CD14-positive monocyte (primary cell): ENCODE data around the gene GTF2F2. TPM values are rescaled to one million over a fixed set of nuclear protein-coding genes. Genes with fewer than 3 reads are reported as not detected.
A peak's percentile ranks its signal among the peaks of the same experiment; 100 is the strongest.

Source experiments
- DNase-seq, 3 donors: peaks; one replicate each; pipeline ENCODE4 v3.0.0-alpha.2; 2011 to 2022
- H2AFZ ChIP-seq: 2 replicates; pipeline ENCODE4 v1.6.0; 2012; ENCODE audit warnings: mild to moderate bottlenecking, low read depth, low read length, inconsistent platforms; ENCODE audit not compliant: insufficient read depth, poor library complexity, severe bottlenecking
- H3K27ac ChIP-seq, 2 donors: 1 replicate in 1 of 2; 2 replicates in 1 of 2; pipeline ENCODE4 v1.5.1; 2012 to 2013; ENCODE audit warnings: low read length in 2 of 2, control low read depth in 1 of 2, inconsistent platforms in 1 of 2, low read depth in 1 of 2, mild to moderate bottlenecking in 1 of 2
- H3K27me3 ChIP-seq, 2 donors: one replicate each; pipeline versions ENCODE4 v1.6.0 to v1.6.1; 2011 to 2013; ENCODE audit warnings: low read length in 2 of 2; ENCODE audit not compliant: control insufficient read depth in 2 of 2, insufficient read depth in 2 of 2
- H3K36me3 ChIP-seq, 2 donors: replicated peaks in 1 of 2; 1 replicate in 1 of 2; 2 replicates in 1 of 2; pipeline versions ENCODE4 v1.5.1 to v1.6.1; 2012 to 2013; ENCODE audit warnings: low read length in 2 of 2, control low read depth in 1 of 2, inconsistent platforms in 1 of 2, mild to moderate bottlenecking in 1 of 2; ENCODE audit not compliant: insufficient read depth in 2 of 2, control insufficient read depth in 1 of 2
- H3K4me1 ChIP-seq, 2 donors: 1 replicate in 1 of 2; 2 replicates in 1 of 2; pipeline versions ENCODE4 v1.5.1 to v1.6.1; 2012 to 2013; ENCODE audit warnings: low read length in 2 of 2, control low read depth in 1 of 2, inconsistent platforms in 1 of 2, mild to moderate bottlenecking in 1 of 2, moderate library complexity in 1 of 2; ENCODE audit not compliant: insufficient read depth in 2 of 2, control insufficient read depth in 1 of 2
- H3K4me2 ChIP-seq: replicated peaks from 2 replicates; pipeline ENCODE3; 2012; ENCODE audit warnings: low read length, moderate library complexity, mild to moderate bottlenecking; ENCODE audit not compliant: poor library complexity, severe bottlenecking; ENCODE audit errors: extremely low read depth
- H3K4me3 ChIP-seq, 3 experiments: fragments of 200-600 bp in 1 of 3; sonication (generic) in 1 of 3; replicated peaks in 1 of 3; 1 replicate in 2 of 3; 2 replicates in 1 of 3; pipeline ENCODE4 v1.5.1; 2011 to 2013; ENCODE audit warnings: low read length in 3 of 3, mild to moderate bottlenecking in 3 of 3, control low read depth in 2 of 3, low read depth in 2 of 3, inconsistent platforms in 1 of 3, moderate library complexity in 1 of 3
- H3K79me2 ChIP-seq: 2 replicates; pipeline ENCODE4 v1.6.0; 2012; ENCODE audit warnings: mild to moderate bottlenecking, control low read depth, inconsistent platforms, low read length, moderate library complexity; ENCODE audit not compliant: insufficient read depth
- H3K9ac ChIP-seq: 2 replicates; pipeline ENCODE4 v1.6.0; 2017; ENCODE audit warnings: low read length, mild to moderate bottlenecking; ENCODE audit not compliant: insufficient read depth, poor library complexity, severe bottlenecking
- H3K9me3 ChIP-seq, 2 donors: replicated peaks in 1 of 2; 1 replicate in 1 of 2; 2 replicates in 1 of 2; pipeline versions ENCODE4 v1.5.1 to v1.6.1; 2012 to 2013; ENCODE audit warnings: low read length in 2 of 2, control low read depth in 1 of 2; ENCODE audit not compliant: control insufficient read depth in 1 of 2, insufficient read depth in 1 of 2
- H4K20me1 ChIP-seq: 2 replicates; pipeline ENCODE4 v1.6.0; 2012; ENCODE audit warnings: mild to moderate bottlenecking, low read length, control low read depth, moderate library complexity; ENCODE audit not compliant: insufficient read depth
- H3K27ac Mint-ChIP-seq, 7 donors: one replicate each; pipeline ENCODE4 v1.8.0; 2020; ENCODE audit warnings: mild to moderate bottlenecking in 7 of 7, mixed read lengths in 7 of 7, moderate library complexity in 6 of 7, inconsistent platforms in 2 of 7
- H3K27me3 Mint-ChIP-seq, 3 donors: one replicate each; pipeline ENCODE4 v1.8.0; 2021 to 2022; ENCODE audit warnings: low read depth in 3 of 3, mild to moderate bottlenecking in 3 of 3, mixed read lengths in 3 of 3, moderate library complexity in 3 of 3, inconsistent platforms in 1 of 3
- H3K36me3 Mint-ChIP-seq, 2 donors: one replicate each; pipeline ENCODE4 v1.8.0; 2020; ENCODE audit warnings: mixed read lengths in 2 of 2, inconsistent platforms in 1 of 2, mild to moderate bottlenecking in 1 of 2
- H3K4me1 Mint-ChIP-seq: one replicate; pipeline ENCODE4 v1.8.0; 2020; ENCODE audit warnings: mild to moderate bottlenecking, mixed read lengths
- H3K4me3 Mint-ChIP-seq, 2 donors: one replicate each; pipeline ENCODE4 v1.8.0; 2020; ENCODE audit warnings: mild to moderate bottlenecking in 2 of 2, mixed read lengths in 2 of 2, moderate library complexity in 1 of 2
- H3K9me3 Mint-ChIP-seq, 7 donors: one replicate each; pipeline ENCODE4 v1.8.0; 2020 to 2022; ENCODE audit warnings: mixed read lengths in 7 of 7, mild to moderate bottlenecking in 6 of 7, moderate library complexity in 6 of 7, inconsistent platforms in 2 of 7
- WGBS: methylation state at CpG from one replicate; pipeline ENCODE4 v1.1.5; 2013; ENCODE audit warnings: missing lambda C conversion rate; ENCODE audit not compliant: insufficient coverage; 5-methylcytosine and 5-hydroxymethylcytosine counted together
- intact Hi-C, 2 donors: fragments of 100-400 bp; cut with micrococcal nuclease; formaldehyde crosslinking; loops; one replicate each; pipeline versions ENCODE4 v1.15.0 to v1.15.1; 2023
- polyA plus RNA-seq, 3 donors: library from polyadenylated mRNA; depleted of rRNA in 1 of 3; unstranded in 2 of 3; stranded (reverse) in 1 of 3; fragments of 300-500 nt in 2 of 3; fragments of >200 nt in 1 of 3; fragmentation: Illumina TruSeq in 2 of 3; gene quantifications; 1 replicate in 2 of 3; 2 replicates in 1 of 3; pipeline ENCODE4 v1.2.3, GENCODE V29; 2012 to 2021
- TF ChIP-seq, protein P1 (sequence below): fragments of 200-600 bp; IDR thresholded peaks from one replicate; pipeline ENCODE4 v1.8.0; 2022; ENCODE audit warnings: antibody characterized with exemption, mild to moderate bottlenecking

The GTF2F2 gene
- polyA plus RNA-seq, 3 donors, result 8.1 to 10.4 (median 8.5) TPM

DNA sequence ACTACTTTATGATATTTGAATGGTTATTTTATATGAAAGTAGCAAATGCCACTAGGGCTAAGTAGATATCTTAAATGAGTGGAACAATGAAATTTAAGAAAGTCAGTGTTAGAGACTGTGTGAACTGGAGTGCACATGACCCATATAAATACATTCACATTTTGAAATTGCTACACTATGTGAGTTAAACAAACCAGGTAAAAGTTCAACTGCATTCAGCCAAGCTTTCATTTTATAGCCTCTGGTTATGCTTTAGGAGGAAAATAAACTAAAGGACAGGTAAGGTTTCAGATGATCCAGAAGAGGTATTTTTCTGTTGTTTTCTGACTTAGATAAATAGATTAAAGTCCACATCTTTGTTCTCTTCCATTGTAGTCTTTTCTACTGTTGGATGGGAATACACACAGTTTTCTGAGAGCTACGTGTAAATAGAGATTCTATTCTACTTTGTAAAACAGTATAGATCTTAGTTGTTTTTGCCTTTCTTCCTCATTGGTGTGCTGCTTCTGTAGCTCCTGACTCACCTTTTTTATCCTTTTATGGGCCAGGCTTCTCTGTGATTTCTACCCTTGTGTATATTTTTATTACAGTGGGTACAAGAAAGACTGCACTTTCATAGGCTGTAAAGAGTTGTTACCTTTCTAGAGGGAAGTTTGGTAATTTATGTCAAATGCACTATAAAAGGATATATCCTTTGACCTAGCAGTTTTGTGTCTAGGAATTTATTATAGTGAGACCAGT lies 135.1 kb downstream of the GTF2F2 start:
- Histone ChIP-seq H2AFZ (no peak overlapping the region), H3K27me3 (no peaks in the 10 kb centered on the region), H3K79me2 (no peaks in the 10 kb centered on the region), H3K9me3 (no peaks in the 10 kb centered on the region), H3K4me1 (peaks cover 0 to 7% of the 10 kb centered on the region in 2 donors), H3K4me2 (no peak overlapping the region), H3K9ac (no peak overlapping the region), H3K36me3 (peaks cover 6 to 22% of the 10 kb centered on the region in 2 donors), H3K27ac (no peak overlapping the region), H3K4me3 (no peak overlapping the region), H4K20me1 (peaks cover under 1% of the 10 kb centered on the region)
- Mint-ChIP-seq H3K4me3 (no peak overlapping the region), H3K4me1 (peaks cover 14% of the 10 kb centered on the region), H3K27me3 (no peaks in the 10 kb centered on the region), H3K9me3 (peaks cover 0 to 5% (median 3%) of the 10 kb centered on the region in 7 donors), H3K27ac (peak overlapping the region in 1 of 7 donors; percentile 54), H3K36me3 (peaks cover 19 to 22% of the 10 kb centered on the region in 2 donors)
- TF ChIP-seq, protein P1, sequence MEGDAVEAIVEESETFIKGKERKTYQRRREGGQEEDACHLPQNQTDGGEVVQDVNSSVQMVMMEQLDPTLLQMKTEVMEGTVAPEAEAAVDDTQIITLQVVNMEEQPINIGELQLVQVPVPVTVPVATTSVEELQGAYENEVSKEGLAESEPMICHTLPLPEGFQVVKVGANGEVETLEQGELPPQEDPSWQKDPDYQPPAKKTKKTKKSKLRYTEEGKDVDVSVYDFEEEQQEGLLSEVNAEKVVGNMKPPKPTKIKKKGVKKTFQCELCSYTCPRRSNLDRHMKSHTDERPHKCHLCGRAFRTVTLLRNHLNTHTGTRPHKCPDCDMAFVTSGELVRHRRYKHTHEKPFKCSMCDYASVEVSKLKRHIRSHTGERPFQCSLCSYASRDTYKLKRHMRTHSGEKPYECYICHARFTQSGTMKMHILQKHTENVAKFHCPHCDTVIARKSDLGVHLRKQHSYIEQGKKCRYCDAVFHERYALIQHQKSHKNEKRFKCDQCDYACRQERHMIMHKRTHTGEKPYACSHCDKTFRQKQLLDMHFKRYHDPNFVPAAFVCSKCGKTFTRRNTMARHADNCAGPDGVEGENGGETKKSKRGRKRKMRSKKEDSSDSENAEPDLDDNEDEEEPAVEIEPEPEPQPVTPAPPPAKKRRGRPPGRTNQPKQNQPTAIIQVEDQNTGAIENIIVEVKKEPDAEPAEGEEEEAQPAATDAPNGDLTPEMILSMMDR, result no peak
- no CpG with 5 or more reads among the region's 1 CpG for whole genome bisulfite sequencing
- no peak for DNase-seq
- intact Hi-C loops, result no loop called here

- no peaks in the 10 kb centered on the region for H3K9me3 ChIP-seq
- no CpG with 5 or more reads among the region's 1 CpG for WGBS
- TF ChIP-seq, protein P1, result no peak
- H3K27me3 ChIP-seq, result no peaks in the 10 kb centered on the region
- no peaks in the 10 kb centered on the region for H4K20me1 ChIP-seq
- Mint-ChIP-seq H3K4me3 (no peak overlapping the region), H3K9me3 (peaks cover 0 to 5% (median 3%) of the 10 kb centered on the region in 7 donors), H3K27me3 (no peaks in the 10 kb centered on the region), H3K36me3 (peaks cover 19 to 22% of the 10 kb centered on the region in 2 donors), H3K4me1 (peaks cover 14% of the 10 kb centered on the region), H3K27ac (no peak overlapping the region)
- no peak overlapping the region for H3K9ac ChIP-seq
- no peak overlapping the region for H3K4me3 ChIP-seq
- intact Hi-C loops, result no loop called here
- no peak overlapping the region for H2AFZ ChIP-seq
- no peak overlapping the region for H3K4me2 ChIP-seq
- H3K4me1 ChIP-seq, result peaks cover 0 to 7% of the 10 kb centered on the region in 2 donors
- H3K27ac ChIP-seq, result no peak overlapping the region
- DNase-seq, result no peak
- no peaks in the 10 kb centered on the region for H3K79me2 ChIP-seq
- H3K36me3 ChIP-seq, result peaks cover 6 to 19% of the 10 kb centered on the region in 2 donors
These were observed 135.9 kb downstream of the GTF2F2 start for GRCh38 chr13:45256254-45256653.
